ENCODE data around the gene KCNIP3.
"Not testable (repeated sequence)": the region's sequence is repeated elsewhere in the genome, so short reads cannot be mapped to it uniquely, and the experiment has no call there.

KCNIP3 gene

DNA sequence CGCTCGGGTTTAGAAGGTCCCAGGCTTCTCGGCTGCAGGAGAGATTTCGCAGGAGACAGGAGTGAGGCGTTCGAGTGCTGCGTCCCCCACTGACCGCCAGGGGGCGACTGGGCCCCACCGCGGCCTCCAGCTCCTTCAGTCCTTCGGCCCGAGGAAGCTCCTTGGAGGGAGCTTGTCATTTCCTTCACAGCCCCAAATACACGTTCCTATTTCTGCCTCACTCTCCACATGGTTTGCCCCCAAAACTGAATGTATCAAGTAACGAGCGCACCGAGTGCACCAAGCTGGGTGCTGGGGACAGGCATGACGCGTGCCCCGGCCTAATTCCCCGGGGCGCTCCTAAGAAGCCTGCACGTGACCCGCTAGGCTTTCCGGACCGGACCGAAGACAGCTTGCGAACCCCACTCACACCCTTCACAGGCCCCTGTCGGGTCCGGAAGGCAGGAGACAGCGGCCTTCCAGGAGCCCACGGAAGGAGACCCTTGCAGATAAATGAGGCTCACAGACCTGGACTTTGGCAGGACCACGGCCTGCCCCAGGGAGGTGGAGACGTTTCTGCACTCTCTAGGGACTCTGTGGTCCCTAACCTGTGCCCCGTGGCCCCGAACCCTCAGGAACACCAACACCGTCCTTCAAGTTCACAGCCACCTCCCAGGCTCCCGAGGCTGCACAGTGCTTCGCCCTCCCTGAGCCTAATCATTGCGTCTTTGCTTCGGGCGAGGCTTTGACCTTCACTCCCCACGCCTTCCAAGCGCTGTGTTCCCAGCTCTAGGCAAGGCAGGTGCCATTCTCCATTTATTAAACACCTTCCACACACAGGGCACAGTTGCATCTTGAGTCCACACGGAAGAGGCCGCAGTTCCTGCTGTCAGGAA is 92.3 kb downstream of the KCNIP3 start:
- DNase-seq = peak; percentile 62 to 78 (median 70)

DNA sequence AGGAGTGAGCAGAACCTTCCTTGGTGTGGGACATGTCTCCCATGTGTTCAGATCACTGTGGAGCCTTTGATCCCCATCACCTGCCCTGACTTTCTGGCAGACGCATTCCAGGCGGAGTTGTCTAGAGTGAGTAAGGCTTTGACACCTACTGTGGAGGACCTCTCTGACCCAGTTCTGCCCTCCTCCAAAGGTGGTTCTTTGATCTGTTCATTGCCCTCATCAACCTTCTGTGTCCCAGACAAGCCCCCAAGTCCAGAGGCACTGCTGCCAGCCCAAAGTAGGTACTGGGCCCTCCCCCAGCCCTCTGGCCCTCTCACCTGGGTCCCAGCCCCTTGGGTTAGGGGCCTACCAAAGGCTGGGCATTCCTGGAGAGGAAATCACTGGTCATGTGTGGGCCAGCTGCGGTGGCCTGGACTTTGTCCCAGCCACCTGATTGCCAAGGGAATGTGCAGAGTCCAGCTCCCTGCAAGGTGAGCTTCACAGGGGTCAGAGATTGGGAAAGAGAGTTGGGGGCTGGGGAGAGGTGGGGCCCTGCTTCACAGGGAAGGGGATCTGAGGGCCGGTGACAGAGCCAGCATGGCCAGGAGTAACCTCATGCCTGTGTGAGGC is 93.2 kb downstream of the KCNIP3 start:
- DNase-seq = no peak

DNA sequence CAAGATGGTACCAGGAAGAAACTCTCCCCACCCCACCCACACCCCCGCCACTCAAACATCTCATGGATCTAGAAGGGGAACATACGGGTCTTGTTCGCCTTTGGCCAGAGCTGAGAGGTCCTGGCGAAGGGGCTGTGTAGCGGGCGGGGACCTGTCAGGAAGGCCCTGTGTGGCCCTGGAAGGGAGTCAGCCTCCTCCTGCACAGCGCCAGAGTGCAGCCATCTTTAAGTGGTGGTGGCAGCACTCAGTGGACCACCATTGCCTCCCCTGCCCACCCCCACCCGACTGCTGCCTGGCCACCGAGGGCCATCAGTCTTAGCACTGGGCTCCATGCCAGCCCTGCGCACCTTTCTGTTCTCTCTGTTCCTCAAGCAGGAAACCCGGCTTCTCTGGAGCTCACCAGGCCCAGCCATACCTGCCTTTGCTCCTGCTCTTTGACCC is 93.8 kb downstream of the KCNIP3 start:
- no peak for DNase-seq

DNA sequence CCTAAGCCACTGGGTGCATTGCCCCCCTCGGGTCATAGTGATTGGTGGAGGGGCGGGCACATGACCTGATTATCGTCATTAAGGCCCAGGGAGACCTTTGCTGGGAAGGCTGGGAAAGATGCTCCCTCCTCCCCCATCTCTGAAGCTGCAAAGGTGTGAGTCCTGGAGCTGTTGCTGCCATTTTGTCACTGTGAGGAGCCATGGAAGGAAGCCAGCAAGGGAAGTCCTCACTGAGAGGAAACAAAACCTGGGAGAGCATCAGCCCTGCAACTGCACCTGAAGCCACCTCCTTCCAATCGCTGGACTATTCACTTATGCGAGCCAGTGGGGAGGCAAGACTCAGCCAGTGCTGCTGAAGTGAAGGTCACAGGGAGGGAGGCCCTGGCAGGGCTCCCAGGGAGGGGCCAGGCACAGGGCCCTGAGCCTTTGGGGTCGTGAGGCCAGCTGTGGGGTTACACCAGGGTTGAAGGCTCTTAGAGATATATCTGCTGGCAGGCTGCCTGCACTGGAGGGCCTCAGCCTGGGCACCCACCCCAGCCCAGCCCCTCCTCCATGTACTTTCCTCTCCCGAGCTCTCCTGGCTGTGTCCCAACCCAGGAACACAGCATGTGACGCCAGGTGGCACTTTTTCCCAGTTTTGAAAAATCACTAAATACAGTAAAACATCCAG is 94.6 kb downstream of the KCNIP3 start:
- no peak for DNase-seq

DNA sequence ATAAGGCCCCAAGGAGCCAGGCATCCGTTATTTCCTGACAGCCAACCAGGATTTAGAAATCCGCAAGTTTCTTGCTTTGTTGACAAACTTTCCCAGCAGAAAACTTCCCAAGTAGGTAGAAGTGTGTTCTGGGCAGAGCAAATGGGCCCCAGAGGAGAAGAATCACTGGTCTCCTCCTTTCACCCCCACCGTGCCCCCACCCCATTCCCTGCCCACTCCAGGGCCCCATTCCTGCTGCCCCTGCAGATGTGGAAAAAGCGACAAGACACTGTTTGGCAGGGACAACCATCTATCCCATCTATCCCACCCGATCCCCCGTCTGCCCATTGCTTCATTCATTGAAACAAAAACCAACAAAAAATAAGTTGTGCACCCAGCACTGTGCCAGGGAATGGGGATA is 95.2 kb downstream of the KCNIP3 start:
- DNase-seq = no peak

DNA sequence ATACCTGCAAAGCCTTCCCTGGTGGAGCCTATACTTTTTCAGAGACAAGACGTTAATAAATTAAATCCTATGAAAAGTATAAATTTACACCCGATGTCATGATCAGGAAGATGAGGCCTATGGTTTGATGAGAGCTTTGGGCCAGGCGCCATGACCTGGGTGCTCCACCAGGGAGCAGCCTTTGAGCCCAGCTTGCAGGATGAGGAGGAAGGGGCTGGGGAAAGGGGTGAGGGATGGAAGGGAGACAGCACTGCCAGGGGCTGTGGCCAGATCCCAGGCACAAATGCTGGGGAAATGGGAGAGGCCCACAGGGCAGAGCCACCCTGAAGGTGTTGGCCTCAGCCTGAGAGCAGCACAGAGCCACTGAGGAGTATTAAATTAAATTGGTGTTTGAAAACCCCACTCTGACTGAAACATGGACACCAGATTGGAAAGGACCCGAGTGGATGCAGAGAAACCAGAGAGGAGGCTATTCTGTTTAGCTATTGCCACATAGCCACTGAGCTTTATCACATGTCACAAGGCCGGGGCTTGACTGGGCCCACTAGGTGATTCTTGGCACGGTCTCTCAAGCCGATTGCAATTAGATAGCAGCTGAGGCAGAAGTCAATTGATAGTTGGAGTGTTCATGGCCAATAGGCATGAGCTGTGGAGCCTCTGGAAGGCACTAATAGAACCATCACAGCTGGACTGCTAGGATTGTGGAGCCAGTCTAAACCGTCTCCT is 95.7 kb downstream of the KCNIP3 start:
- no peak for DNase-seq

DNA sequence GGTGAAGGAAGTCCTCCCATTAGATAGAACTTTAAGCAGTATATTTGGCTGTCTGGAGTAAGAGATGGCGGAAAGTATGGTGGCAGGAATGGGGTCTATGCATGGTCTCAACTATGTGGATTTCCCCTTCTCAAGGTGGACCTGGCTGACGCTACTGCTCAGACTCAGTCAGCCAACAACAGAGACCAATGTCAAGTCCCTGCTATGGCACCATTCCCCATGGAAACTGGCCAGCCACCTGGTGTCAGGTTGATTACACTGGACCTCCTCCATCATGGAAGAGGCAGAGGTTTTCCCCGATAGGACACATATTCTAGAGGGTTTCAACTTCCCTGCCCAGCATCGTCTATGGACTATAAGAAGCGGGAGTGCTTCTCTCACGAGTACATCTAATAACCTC is 96.8 kb downstream of the KCNIP3 start:
- DNase-seq = no peak

DNA sequence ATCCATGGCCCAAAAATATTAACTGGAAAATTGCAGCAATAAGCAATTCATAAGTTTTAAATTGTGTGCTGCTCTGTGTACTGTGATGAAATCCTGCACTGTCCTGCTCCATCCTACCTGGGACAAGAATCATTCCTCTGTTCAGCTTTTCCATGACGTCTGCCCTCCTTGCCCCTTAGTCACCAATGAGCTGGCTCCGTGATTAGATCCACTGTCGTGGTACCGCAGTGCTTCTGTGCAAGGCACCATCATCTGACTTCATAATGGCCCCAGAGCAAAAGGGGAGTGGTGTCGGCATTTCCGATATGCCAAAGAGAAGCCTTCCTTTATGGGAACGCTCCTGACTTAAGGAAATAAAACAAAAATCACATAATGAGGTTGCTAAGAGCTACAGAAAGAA is 101.9 kb downstream of the KCNIP3 start:
- no peak for DNase-seq

DNA sequence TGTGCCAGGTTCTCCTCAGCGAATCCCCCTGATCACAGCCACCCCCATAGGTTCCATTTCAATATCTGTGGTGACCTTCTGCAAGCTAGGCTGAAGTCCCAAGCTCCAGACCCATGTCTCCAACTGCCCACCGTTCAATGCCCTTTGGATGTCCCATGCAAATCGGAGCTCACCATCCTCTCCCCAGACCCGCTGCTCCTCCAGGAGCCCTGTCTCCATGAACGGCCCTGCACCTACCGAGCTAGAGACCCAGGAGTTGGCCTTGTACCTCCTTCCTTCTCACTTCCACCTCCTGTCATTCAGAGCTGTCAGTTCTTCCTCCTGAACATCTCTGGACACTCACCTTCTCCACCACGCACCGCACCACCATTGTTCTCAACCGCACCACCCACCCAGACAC is 104.3 kb downstream of the KCNIP3 start:
- DNase-seq = no peak

DNA sequence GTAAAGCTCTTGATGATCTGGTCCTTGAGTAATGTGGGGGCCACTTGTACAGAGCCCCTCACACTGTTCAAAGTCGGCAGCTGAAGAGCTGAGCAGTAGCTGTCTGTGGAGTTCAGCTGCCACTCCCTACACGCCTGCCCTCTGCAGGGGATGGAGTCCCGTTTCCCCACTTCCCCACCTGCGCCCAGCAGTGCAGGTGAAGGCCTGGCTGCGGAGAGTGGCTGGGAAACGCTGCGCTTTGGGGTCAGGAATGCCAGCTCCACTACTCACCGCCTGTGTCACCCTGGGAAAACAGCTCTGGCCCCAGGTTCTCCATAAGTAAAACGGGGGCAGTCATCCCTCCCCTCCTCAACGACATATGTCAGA is 104.8 kb downstream of the KCNIP3 start:
- DNase-seq = not testable (repeated sequence)

DNA sequence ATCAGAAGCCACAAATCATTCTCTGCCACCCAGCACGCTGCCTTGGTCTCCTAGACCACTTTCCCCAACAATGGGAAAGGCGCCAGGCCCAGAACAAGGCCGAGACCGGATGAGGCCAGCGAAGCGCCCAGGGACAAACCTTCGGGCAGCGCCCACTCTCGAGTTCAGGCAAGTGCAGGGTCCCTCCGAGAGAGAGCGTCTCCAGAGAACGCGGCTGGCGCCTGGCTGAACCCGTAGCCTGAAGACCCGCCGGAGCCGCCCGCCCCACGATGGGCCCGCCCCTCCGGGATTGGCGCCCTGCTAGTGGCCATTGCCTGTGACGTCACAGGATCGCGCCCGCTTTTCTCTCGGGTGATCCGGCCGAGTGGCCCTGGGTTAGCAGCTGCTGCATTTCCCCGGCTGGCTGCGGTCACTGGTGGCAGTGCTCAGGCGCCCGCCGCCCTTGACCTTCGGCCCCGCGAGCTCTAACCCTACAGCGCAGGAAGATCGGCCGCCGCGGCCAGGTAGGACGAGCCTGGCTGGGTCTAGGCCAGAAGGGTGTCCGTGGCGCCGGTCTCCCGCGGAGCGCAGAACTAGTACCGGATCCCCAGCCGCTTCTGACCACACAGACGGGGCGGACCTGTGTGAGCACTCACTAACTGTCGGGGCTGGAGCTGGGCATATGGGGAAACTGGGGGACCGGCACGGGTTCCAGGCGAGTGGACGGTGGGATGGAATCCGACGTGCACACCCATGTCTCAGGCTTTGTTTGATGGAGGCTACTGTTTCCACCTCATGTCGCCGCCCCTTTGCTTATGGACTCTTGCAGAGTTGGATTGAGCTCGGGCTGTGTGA is 105.4 kb downstream of the KCNIP3 start, which contains the start of gene FAHD2A:
FAHD2A (plus strand) TSS at position 339 of the 834 bp plus-strand sequence. CDS start 2,851 bp downstream, outside the sequence.
- DNase-seq = peak; percentile 96 to 98 (median 98)

DNA sequence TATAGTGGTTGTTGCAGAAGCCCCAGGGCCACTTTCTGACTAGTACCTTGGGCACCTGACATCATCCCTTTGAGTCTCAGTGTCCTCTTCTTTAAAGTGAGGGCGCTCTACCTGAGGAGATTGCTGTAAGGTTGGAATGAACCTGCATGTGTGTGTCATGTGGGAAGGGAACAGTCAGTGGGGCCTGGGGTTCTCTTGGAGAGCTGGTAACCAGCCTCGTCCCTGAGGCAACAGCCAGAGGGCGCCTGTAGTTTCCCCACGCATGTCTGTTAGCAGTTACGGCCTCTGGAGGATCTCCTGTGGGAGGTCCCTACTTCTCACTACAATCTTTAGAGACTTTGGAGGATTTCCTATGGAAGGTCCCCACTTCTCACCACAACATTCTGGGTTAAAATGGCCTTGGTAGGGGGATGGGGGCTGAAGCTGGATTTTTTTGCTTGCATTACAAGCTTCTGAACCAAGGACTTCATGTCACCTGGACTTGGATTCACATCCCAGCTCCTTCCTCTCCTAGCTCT is 106.1 kb downstream of the KCNIP3 start:
- peak; percentile 71 to 78 (median 76) for DNase-seq

DNA sequence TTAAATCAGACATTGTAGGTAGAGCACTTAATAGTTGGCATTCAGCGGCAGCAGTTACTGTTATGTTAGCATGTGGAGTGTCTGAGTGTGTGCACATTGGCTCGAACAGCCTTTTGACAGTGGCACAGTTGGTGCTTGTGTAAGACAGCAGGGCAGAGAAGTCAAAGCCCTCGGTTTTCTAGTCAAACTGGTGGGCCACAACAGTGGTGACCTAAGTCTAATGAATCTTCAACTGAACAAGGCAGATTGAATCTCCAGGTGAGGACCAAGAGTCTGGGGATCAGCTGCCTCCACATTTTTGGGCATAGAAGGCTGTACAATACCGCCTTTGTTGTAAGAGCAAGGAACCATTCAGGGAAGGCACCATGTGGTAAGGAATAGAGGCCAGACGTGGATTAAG is 106.7 kb downstream of the KCNIP3 start:
- not testable (repeated sequence) for DNase-seq

DNA sequence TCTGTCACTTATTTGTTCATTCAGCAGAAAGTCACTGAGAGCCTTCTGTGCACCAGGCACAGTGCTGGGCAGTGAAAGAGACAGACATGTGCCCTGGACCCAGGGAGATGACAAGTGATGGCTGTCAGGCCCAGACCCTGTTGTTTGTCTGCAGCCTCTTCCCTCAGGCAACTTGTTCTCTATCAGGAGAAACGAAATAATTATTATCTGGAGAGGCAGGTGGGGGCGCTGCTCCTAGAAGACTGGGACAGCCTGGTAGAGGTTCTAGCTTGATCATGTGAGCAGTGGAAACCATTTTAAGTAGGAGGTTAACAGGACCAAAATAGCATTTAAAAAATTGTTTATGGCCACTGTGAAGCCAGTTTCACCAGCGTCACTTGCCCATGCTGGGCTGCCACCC is 107.5 kb downstream of the KCNIP3 start:
- DNase-seq = not testable (repeated sequence)

DNA sequence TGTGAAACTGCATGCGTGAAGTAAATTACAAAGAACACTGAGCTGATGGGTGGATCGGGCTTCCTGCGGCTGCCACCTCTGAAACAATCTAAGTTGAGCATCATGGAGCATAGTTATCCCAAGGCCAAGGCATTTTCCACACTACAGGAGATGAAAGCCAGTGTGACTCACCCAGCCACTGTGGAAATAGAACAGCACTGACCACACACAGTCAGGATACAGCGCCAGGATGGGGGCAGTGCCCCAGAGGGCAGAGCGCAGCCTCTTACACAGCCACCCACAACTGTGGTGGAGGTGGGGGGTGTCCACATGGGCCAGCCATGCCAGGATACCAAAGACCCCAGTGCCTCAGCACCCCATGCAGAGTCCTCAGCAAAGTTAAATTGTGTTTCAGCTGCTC is 114.1 kb downstream of the KCNIP3 start:
- not testable (repeated sequence) for DNase-seq

DNA sequence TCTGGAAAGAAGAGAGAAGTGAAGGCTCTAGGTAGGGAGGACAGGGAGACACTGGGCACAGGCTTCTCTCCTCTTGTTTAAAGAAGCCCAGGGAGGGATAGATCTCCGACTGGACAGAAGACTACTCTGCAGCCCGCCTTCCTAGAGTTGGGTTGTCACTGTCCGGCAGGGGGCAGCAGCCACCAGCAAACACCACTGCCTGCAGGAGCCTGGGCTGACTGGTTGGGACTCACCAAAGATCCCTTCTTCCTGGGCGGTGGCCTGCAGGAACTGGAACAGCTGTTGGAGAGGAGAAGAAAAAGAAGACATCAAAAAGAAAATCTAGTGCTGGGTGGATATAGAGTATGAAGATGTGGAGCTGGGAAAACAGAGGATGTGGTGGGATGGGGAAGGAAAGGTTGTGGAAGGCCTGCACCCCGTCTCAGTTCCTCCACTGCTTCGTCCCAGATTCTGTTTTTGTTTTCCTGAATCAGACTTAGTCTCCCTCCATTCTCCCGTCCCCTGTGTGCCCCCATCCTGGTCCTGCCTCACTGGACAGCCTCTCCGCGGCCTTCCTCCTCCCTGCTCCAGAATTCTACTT is 117.0 kb downstream of the KCNIP3 start:
- peak; percentile 69 to 84 (median 78) for DNase-seq

DNA sequence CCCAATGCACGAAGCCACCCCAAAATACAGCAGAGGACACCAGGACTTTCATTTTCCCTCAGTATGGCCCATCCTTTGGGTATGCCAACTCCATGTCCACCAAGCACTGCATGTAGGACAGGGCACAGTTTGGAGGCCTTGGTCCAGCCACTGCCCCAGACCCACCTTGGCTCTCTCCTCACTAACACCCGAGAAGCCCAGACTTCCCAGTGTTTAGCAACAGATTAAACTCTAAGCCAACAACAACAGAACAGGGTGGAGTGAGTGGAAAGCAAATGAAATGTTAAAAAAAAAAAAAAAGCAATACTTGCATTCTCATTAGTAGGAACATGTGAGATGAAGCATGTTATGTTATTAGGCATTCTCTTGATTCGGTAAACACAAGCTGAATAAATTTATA is 118.0 kb downstream of the KCNIP3 start:
- DNase-seq = not testable (repeated sequence)

DNA sequence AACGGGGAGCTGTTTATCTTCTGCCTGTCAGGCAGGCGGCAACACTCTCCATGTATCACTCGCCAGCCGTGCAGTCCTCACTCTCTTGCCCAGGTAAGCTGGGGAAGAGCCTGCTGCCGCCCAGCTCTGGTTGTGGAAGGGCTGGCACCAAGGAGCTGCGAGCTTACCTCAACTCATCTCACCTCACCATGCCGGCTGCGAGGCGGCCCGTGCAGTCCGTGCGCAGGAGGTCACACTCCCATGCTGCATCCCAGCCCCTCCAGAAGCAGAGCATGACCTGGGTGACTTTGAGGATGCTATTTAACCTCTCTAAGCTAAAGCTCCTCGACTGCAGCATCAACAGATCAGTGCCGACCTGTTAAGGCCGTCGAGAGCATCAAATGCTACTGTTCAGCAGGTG is 118.4 kb downstream of the KCNIP3 start:
- DNase-seq = not testable (repeated sequence)

DNA sequence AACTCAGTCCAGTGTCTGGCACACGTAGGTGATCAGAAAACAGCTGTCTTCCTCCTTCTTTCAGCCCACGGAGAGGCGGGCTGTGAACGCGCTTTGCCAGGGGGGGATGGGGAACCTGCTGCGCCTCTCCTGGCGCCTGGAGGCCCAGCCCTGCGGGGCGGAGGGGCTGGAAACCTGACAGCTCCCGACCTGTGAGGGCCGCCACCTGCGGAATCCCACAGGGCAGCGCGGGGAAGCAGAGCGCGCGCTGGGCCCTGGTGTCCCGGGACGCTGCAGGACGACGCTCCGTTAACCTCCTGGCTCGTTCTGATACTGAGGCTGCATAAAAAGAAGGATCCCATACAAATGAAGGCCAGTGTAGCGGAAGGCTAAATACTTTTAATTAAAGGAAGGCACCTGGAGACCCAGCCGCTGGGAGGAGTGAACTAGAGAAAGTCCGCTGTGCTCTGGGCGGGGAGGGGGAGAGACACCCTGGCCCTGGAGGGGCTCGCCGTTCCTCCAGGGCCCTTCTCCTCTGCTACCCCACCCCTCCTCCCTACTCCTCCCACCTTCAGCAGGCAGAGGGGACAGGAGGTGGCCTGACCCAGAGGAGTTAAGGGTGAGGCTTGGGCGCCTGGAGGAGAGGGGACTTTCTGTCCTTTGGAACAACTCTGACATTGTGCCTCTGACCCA is 130.2 kb downstream of the KCNIP3 start:
- not testable (repeated sequence) for DNase-seq

DNA sequence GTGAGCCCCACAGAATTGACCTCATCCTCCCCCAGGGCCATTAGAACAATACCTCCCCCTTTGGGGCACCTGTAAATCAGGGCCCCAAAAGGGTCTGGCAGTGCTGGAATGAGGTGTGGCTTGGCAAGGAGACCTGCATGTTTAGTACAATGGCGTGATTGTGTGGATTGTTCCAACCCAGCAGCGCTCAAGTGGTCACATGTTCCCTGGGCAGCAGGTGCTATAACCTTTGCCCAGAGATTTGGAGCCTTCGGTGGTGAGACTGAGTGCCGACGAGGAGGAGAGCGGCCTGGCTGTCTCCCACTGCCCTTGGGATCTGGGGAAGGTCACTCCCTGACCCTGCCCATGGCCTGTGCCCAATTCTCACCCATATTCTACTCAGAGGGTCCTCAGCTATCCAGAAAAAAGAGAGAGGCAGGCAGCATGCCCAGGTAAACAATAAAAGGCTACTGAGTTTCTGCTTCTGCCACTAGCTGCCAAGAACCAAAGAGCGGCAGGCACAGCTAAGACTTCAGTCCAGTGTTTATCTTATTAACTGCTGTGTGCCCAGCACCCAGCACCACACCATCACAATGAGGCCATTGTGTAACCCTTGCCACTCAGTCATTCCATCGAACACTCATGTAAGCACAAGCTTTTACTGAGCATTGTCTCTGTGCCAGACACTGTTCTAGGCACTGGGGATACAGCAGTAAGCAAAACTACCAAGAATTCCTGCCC is 132.8 kb downstream of the KCNIP3 start:
- not testable (repeated sequence) for DNase-seq

Data from suppressor macrophage treated with lipopolysaccharide for 1 hour (primary cell).